IPS-20b (cell line): Measurements from ENCODE around the gene SMIM9.
A peak's percentile ranks its signal among the peaks of the same experiment; 100 is the strongest.
"Not testable (repeated sequence)": the region's sequence is repeated elsewhere in the genome, so short reads cannot be mapped to it uniquely, and the experiment has no call there.

Experiments used
- H3K27ac ChIP-seq: one replicate; pipeline ENCODE4 v1.5.1; 2013; ENCODE audit warnings: low read length
- H3K27me3 ChIP-seq: 2 replicates; pipeline ENCODE4 v1.6.1; 2013; ENCODE audit warnings: mild to moderate bottlenecking, low read length, inconsistent platforms; ENCODE audit not compliant: insufficient read depth
- H3K36me3 ChIP-seq: 2 replicates; pipeline ENCODE4 v1.6.1; 2013; ENCODE audit warnings: low read depth, mild to moderate bottlenecking, inconsistent platforms, low read length, moderate library complexity; ENCODE audit not compliant: insufficient read depth
- H3K4me1 ChIP-seq: 2 replicates; pipeline ENCODE4 v1.6.1; 2013; ENCODE audit warnings: mild to moderate bottlenecking, control low read depth, inconsistent platforms, low read length, moderate library complexity; ENCODE audit not compliant: insufficient read depth
- H3K4me3 ChIP-seq: 2 replicates; pipeline ENCODE4 v1.5.1; 2013; ENCODE audit warnings: mild to moderate bottlenecking, low read length, inconsistent platforms
- H3K9ac ChIP-seq: 2 replicates; pipeline ENCODE4 v1.6.1; 2013; ENCODE audit warnings: low read depth, mild to moderate bottlenecking, inconsistent platforms, low read length, moderate library complexity
- H3K9me3 ChIP-seq: 2 replicates; pipeline ENCODE4 v1.6.1; 2013; ENCODE audit warnings: mild to moderate bottlenecking, low read depth, low read length, inconsistent platforms; ENCODE audit not compliant: insufficient read depth

SMIM9 gene

DNA sequence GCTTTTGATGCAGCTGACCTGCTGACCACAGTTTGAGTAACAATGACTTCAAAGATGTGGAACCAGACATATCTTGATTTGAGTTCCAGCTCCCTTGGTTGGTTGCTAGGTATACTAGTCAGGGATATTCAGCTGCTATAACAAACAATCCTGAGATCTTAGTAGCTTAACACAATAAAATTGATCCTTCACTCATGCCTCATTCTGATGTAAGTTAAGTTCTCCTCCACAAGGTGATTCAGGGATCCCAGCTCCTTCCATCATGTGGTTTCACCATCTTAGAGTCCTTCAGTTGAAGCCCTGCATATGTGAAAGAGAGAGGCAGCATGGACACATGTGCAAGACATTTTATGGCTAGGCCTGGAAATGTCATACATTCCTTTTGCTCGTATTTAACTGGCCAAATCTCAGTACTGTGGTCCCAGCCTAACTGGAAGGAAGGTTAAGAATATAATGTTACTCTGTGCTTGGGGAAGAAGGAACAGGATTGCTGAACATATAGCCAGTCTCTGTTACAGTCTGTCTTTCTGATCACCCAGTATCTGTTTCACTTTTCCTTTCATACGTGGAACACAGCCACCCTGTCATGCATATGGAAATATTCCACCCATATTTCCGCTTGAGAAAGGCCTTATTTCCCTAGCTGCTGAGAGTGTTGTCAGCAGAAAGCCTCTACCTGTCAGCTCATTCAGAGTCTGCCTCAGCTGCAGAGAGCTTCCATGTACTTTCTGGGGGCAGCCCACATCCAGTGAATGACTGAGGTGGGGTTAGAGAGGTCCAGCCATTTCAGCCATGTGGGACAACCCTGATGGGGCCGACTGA lies 7.1 kb downstream of the SMIM9 start:
- Histone ChIP-seq H3K27ac (no peak overlapping the region), H3K9ac (no peak overlapping the region), H3K27me3 (no peaks in the 10 kb centered on the region)

DNA sequence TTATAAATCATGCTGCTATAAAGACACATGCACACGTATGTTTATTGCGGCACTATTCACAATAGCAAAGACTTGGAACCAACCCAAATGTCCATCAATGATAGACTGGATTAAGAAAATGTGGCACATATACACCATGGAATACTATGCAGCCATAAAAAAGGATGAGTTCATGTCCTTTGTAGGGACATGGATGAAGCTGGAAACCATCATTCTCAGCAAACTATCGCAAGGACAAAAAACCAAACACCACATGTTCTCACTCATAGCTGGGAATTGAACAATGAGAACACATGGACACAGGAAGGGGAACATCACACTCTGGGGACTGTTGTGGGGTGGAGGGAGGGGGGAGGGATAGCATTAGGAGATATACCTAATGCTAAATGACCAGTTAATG lies 8.9 kb downstream of the SMIM9 start:
- H3K27me3 ChIP-seq, H3K9ac ChIP-seq, H3K9me3 ChIP-seq, H3K36me3 ChIP-seq, H3K27ac ChIP-seq, H3K4me3 ChIP-seq: not testable (repeated sequence)
- peaks cover 12% of the 10 kb centered on the region for H3K4me1 ChIP-seq

More for the DNA sequence above, 7.1 kb downstream of the SMIM9 start:
- H3K9me3 ChIP-seq, result no peaks in the 10 kb centered on the region
- no peak overlapping the region for H3K4me3 ChIP-seq
- no peaks in the 10 kb centered on the region; the same call in 1 of the 2 replicates for H3K4me1 ChIP-seq
- no peaks in the 10 kb centered on the region for H3K36me3 ChIP-seq

DNA sequence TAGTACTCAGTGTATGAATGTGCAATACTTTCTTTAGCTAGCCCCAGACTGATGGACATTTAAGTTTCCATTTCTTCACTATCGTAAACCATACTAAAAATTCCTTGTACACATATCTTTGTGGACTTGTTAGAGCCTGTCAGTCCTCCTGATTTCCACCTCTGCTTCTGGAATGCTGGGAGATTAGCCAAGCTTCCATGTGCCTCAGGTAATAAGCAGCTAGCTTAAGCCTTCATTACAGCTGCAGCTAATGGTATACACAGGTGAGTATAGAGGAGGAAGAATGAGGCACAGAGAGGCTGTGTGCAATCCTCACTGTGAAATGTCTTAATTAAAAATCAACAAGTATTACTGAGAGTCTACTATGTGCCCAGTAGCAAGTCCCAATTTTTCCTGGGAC lies 9.8 kb downstream of the SMIM9 start:
- H3K9me3 ChIP-seq, result no peaks in the 10 kb centered on the region
- H3K27ac ChIP-seq, result no peak overlapping the region

DNA sequence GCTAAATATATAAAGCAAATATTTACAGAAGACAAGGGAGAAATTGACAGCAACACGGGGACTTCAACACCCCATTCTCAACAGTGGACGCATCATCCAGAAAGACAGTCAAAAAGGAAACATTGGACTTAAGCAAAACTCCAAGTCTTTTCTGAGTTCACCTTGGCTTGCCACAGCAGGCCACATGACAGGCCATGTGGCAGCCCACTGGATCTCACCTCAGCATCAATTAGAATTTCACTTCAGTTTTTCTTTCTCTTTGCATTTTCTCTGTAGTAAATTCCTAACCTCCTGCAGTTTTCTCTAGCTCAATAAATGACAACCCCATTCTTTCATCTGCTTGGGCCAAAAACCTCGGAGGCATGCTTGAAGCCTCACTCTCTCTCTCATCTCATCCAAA lies 12.4 kb downstream of the SMIM9 start:
- Histone ChIP-seq H3K36me3 (no peaks in the 10 kb centered on the region), H3K9ac (no peak overlapping the region), H3K4me1 (peaks cover 16% of the 10 kb centered on the region), H3K27me3 (no peaks in the 10 kb centered on the region), H3K4me3 (peak overlapping the region; percentile 30; the same call in 1 of the 2 replicates), H3K9me3 (no peaks in the 10 kb centered on the region; the same call in 1 of the 2 replicates), H3K27ac (no peak overlapping the region)

More for the DNA sequence above, 9.8 kb downstream of the SMIM9 start:
- Histone ChIP-seq H3K4me3 (no peak overlapping the region), H3K27me3 (no peaks in the 10 kb centered on the region), H3K36me3 (no peaks in the 10 kb centered on the region), H3K9ac (no peak overlapping the region), H3K4me1 (peaks cover 16% of the 10 kb centered on the region)

DNA sequence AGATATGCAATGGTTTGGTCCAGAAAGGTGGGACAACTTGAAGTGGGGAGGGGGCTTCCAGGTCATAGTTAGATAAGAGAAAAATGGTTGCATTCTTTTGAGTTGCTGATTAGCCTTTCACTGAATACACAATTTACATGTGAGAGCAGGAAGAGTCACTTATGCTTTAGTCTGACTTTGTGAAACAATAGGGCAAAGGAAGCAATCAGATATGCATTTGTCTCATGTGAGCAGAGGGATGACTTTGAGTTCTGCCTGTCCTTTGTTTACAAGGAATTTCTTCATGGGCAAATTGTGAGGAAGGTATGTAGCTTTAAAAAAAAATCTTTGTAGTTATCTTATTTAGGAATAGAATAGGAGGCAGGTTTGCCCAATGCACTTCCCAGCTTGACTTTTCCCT lies 12.9 kb downstream of the SMIM9 start:
- Histone ChIP-seq H3K4me1 (peaks cover 16% of the 10 kb centered on the region), H3K27ac (peak overlapping the region; percentile 63)

DNA sequence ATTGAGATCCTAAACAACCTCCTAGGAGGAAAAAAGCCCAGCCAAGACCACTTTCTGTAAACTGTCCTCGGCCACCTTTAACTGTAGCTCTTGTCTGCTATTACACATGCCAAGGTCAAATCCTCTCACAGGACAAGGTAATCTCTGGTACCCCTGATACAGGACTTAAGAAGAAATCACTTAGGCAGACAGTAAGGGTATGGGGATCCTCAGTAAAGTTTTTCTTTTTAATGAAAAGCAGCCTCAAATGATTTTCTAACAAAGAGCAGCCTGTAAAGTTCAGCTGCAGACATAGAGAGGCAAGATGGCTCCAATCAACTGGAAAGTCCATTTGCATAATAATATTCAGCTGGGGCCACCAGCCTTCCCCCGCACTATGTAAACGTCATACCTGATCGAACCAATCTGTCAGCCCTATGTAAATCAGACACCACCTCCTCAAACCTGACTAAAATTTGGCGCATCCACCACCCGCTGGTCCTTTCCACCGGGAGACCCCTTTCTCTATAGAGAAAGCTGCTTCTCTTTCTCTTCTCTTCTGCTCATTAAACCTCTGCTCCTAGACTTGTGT lies 14.6 kb downstream of the SMIM9 start:
- Histone ChIP-seq H3K9ac (peak overlapping the region; percentile 30; the same call in 1 of the 2 replicates), H3K4me1 (peaks cover 16% of the 10 kb centered on the region), H3K27me3 (no peaks in the 10 kb centered on the region), H3K4me3 (peak overlapping the region; percentile 38; the same call in 1 of the 2 replicates), H3K27ac (peak overlapping the region; percentile 63), H3K36me3 (no peaks in the 10 kb centered on the region), H3K9me3 (no peaks in the 10 kb centered on the region; the same call in 1 of the 2 replicates)

More for the DNA sequence above, 12.9 kb downstream of the SMIM9 start:
- no peaks in the 10 kb centered on the region; the same call in 1 of the 2 replicates for H3K9me3 ChIP-seq
- no peak overlapping the region for H3K9ac ChIP-seq
- no peaks in the 10 kb centered on the region for H3K36me3 ChIP-seq
- peak overlapping the region; percentile 30; the same call in 1 of the 2 replicates for H3K4me3 ChIP-seq
- no peaks in the 10 kb centered on the region for H3K27me3 ChIP-seq

DNA sequence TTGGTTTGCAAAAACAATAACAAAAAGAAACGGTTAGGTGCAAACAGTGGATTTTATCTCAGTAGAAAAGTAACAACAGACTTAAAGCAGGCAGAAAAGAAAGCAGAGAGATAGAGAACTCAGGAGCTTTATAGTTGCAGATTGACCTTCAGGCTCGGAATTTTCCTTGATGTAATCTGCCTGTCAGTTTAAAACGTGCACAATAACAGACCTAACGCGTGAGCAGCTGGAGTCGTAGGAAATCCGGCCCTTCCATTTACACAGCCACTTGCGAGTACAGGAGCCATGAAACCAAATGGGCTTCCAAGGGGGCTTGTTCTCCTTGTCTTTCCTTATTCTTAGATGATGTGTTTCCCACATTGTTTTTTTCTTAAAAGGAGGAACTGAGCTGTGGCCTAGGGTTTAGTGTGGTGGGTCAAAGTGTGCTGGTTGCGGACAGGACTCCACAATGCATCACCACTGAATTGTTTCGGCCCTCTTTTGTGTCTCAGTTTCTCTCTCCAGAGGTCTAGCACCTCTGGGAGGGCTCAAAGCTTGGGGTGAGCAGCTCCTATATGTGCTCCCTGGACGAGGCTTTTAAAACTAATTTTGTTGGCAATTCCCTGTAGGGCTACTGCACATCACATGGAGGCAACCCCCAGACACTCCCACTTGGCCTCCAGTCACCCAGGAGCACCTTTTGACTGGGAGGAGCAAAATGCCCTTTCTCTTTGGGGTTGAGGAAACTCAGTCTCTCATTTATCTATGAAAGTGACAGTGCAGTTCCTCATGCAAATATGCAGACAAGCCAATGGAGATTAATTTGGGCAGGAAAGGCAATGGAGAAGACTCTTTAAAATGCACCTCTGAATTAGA lies 15.3 kb downstream of the SMIM9 start:
- no peaks in the 10 kb centered on the region for H3K36me3 ChIP-seq
- no peaks in the 10 kb centered on the region; the same call in 1 of the 2 replicates for H3K9me3 ChIP-seq
- peak overlapping the region; percentile 13; the same call in 1 of the 2 replicates for H3K4me3 ChIP-seq
- H3K4me1 ChIP-seq, result peaks cover 16% of the 10 kb centered on the region
- peak overlapping the region; percentile 30; the same call in 1 of the 2 replicates for H3K9ac ChIP-seq
- H3K27ac ChIP-seq, result no peak overlapping the region
- no peaks in the 10 kb centered on the region for H3K27me3 ChIP-seq

DNA sequence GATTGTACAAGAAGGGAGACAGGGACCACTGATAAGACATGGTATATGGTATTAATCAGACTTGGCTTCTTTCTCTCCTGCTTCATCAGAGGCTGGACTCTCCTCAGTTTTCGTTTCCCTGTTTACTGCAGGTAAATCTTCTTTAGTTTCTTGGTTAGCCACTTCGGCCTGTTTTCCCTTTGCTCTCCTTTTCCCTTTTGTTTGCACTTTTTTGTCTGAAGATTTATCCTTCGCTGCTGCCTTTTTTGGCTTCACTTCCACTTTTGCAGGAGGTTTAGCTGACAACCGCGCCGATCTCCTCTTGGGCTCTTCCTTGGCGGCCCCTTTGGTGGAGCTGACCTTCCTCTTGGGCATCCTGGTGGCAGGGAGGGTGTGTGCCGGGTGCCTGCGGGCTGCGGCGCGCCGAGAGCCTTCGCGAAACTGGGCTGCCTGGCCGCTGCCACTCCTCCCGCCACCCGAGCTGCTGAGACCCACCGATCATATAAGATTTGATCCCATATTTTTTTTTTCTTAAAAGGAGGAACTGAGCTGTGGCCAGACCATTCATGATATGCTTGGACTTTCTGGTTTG lies 17.3 kb downstream of the SMIM9 start:
- not testable (repeated sequence) for H3K27ac ChIP-seq, H3K27me3 ChIP-seq, H3K36me3 ChIP-seq, H3K9me3 ChIP-seq, H3K4me3 ChIP-seq, H3K9ac ChIP-seq
- peaks cover 19% of the 10 kb centered on the region for H3K4me1 ChIP-seq

DNA sequence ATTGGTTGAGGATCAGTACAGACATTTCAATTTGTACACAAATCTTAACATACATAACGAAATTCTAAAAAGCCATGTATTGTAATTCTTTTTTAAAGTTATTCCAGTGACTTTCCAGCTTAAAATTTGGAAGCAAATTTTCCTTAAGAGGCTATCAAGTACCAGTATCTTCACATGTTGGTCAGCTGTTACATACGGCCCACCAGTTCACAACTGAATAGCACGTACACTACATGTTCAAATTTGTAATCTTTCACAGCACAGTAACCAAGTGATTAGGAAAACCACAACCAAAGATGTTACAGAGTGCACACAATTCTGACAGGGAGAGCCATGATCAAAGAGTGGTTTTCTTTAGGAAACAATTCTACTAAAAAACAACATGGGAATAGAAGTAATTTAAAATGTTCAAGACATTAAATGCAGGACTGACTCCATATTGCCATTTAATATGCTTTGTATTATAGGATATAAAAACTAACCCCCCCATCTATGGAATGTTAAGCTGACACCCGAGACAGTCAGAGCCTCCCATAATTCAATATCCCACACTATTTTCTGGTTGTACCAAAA lies 18.1 kb downstream of the SMIM9 start:
- H3K9ac ChIP-seq, H3K36me3 ChIP-seq, H3K9me3 ChIP-seq, H3K27me3 ChIP-seq, H3K4me3 ChIP-seq, H3K27ac ChIP-seq: not testable (repeated sequence)
- peaks cover 15% of the 10 kb centered on the region; the same call in 1 of the 2 replicates for H3K4me1 ChIP-seq

DNA sequence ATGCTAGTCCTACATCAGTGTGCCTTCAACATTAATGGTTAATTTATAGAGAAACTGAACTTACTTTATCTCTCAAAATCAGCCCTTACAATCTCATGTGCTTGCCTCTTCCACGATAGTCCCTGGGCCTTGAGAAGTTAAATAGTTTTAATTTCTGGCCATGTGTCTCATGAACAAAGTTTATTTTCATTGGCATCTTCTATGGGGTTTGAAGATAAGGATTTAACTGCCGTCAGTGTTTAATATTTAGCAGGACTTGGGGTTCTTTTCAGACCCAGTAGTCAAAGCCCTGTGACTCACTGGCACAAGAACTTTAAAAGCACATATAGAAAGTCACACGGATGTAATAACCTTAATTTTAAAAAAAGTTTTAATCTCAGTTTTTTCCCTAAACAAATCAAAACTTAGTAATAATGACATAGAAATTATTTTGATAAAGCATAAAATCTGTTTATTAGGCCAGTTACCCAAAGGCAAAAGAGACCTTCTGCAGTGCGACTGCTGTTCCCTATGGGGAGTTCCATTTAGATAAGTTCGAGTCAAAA lies 19.1 kb downstream of the SMIM9 start:
- peaks cover 5% of the 10 kb centered on the region; the same call in 1 of the 2 replicates for H3K4me1 ChIP-seq
- no peak overlapping the region for H3K4me3 ChIP-seq
- H3K27me3 ChIP-seq, result no peaks in the 10 kb centered on the region
- H3K9ac ChIP-seq, result no peak overlapping the region
- H3K36me3 ChIP-seq, result no peaks in the 10 kb centered on the region
- no peak overlapping the region for H3K27ac ChIP-seq
- no peaks in the 10 kb centered on the region; the same call in 1 of the 2 replicates for H3K9me3 ChIP-seq
